HepG2 (cell line): ENCODE data around the gene ARAP1. TPM values are rescaled to one million over a fixed set of nuclear protein-coding genes. Genes with fewer than 3 reads are reported as not detected.

Experiments used
- ADNP ChIP-seq: sonication (generic); formaldehyde crosslinking; IDR thresholded peaks from 2 replicates; pipeline ENCODE4 v1.4.0; 2020; ENCODE audit warnings: missing genetic modification reagents
- ARNT ChIP-seq: fragments of 450-650 bp; IDR thresholded peaks from 2 replicates; pipeline ENCODE4 v1.6.1; 2017
- CSRNP1 ChIP-seq: sonication (generic); formaldehyde crosslinking; IDR thresholded peaks from 2 replicates; pipeline ENCODE4 v1.8.1; 2023; ENCODE audit warnings: mild to moderate bottlenecking, missing genetic modification reagents
- DNMT3B ChIP-seq: conservative IDR thresholded peaks from 2 replicates; pipeline ENCODE4 v1.6.1; 2016; ENCODE audit warnings: missing biosample characterization, control low read depth
- HINFP ChIP-seq: sonication (generic); formaldehyde crosslinking; IDR thresholded peaks from 2 replicates; pipeline ENCODE4 v1.4.0; 2020; ENCODE audit warnings: low read depth, mild to moderate bottlenecking, missing genetic modification reagents
- HOMEZ ChIP-seq: IDR thresholded peaks from 2 replicates; pipeline ENCODE4 v1.6.1; 2016; ENCODE audit warnings: low read depth
- KLF11 ChIP-seq: IDR thresholded peaks from 2 replicates; pipeline ENCODE4 v1.6.1; 2016; ENCODE audit warnings: missing compliant biosample characterization
- PHF21A ChIP-seq: sonication (generic); formaldehyde crosslinking; IDR thresholded peaks from 2 replicates; pipeline ENCODE4 v1.5.0; 2020; ENCODE audit warnings: mild to moderate bottlenecking, missing genetic modification reagents
- SP2 ChIP-seq: sonication (generic); formaldehyde crosslinking; IDR thresholded peaks from 2 replicates; pipeline ENCODE4 v1.5.1; 2020; ENCODE audit warnings: mild to moderate bottlenecking, missing genetic modification reagents
- SRSF4 ChIP-seq: fragments of 200-400 bp; formaldehyde crosslinking; IDR thresholded peaks from one replicate; pipeline ENCODE4 v1.6.1; 2018; ENCODE audit warnings: mild to moderate bottlenecking, low read depth, low read length, moderate library complexity; ENCODE audit not compliant: poor library complexity, severe bottlenecking
- ZBTB38 ChIP-seq: sonication (generic); formaldehyde crosslinking; IDR thresholded peaks from 2 replicates; pipeline ENCODE4 v1.5.1; 2020; ENCODE audit warnings: mild to moderate bottlenecking, missing genetic modification reagents
- ZFP62 ChIP-seq: sonication (generic); formaldehyde crosslinking; IDR thresholded peaks from 2 replicates; pipeline ENCODE4 v1.4.0; 2020; ENCODE audit warnings: missing genetic modification reagents
- ZNF263 ChIP-seq: sonication (generic); formaldehyde crosslinking; IDR thresholded peaks from 2 replicates; pipeline ENCODE4 v1.4.0; 2020; ENCODE audit warnings: missing genetic modification reagents
- ZNF773 ChIP-seq: sonication (generic); formaldehyde crosslinking; IDR thresholded peaks from 2 replicates; pipeline ENCODE4 v1.4.0; 2020; ENCODE audit warnings: missing genetic modification reagents, borderline replicate concordance
- ZNF83 ChIP-seq: sonication (generic); formaldehyde crosslinking; IDR thresholded peaks from 2 replicates; pipeline ENCODE4 v1.4.0; 2020; ENCODE audit warnings: missing genetic modification reagents, mild to moderate bottlenecking, borderline replicate concordance
- ZSCAN30 ChIP-seq: sonication (generic); formaldehyde crosslinking; IDR thresholded peaks from 2 replicates; pipeline ENCODE4 v1.5.0; 2020; ENCODE audit warnings: mild to moderate bottlenecking, missing genetic modification reagents
- ZZZ3 ChIP-seq: sonication (generic); formaldehyde crosslinking; IDR thresholded peaks from 2 replicates; pipeline ENCODE4 v1.4.0; 2020; ENCODE audit warnings: missing genetic modification reagents, mild to moderate bottlenecking, borderline replicate concordance
- polyA plus RNA-seq, 8 experiments: library from polyadenylated mRNA; depleted of rRNA in 3 of 8; stranded (reverse) in 7 of 8; unstranded in 1 of 8; fragments of >200 nt; fragmentation: Illumina TruSeq in 4 of 8; extraction: Trizol in 4 of 8; gene quantifications; 2 replicates each; pipeline versions ENCODE4 v1.2.1 to v1.2.3, GENCODE V29; 2011 to 2016; ENCODE audit warnings: low read depth in 4 of 8, missing spikeins in 1 of 8, mixed read lengths in 1 of 8; ENCODE audit not compliant: insufficient read depth in 1 of 8
- total RNA-seq, 5 experiments: library from RNA; depleted of rRNA; stranded (reverse); fragments of >200 nt; fragmentation: Illumina TruSeq; extraction: Trizol; gene quantifications; 2 replicates each; pipeline ENCODE4 v1.2.3, GENCODE V29; 2016; ENCODE audit warnings: low read depth in 1 of 5
- TF ChIP-seq, protein P1 (sequence below): sonication (generic); formaldehyde crosslinking; IDR thresholded peaks from 2 replicates; pipeline ENCODE4 v1.8.0; 2022; ENCODE audit warnings: mild to moderate bottlenecking, missing genetic modification reagents; ENCODE audit not compliant: insufficient replicate concordance
- TF ChIP-seq, protein P2 (sequence below): IDR thresholded peaks from 2 replicates; pipeline ENCODE4 v1.6.1; 2012; ENCODE audit warnings: low read length, improper control_type of control experiment

The ARAP1 gene
- total and polyA plus RNA-seq, 2 of the 13 experiments (the other 11 are each of a cell fraction or from before 2014, with no cell fraction given), result 43.2 to 55.5 TPM

- TF ChIP-seq, protein P1, sequence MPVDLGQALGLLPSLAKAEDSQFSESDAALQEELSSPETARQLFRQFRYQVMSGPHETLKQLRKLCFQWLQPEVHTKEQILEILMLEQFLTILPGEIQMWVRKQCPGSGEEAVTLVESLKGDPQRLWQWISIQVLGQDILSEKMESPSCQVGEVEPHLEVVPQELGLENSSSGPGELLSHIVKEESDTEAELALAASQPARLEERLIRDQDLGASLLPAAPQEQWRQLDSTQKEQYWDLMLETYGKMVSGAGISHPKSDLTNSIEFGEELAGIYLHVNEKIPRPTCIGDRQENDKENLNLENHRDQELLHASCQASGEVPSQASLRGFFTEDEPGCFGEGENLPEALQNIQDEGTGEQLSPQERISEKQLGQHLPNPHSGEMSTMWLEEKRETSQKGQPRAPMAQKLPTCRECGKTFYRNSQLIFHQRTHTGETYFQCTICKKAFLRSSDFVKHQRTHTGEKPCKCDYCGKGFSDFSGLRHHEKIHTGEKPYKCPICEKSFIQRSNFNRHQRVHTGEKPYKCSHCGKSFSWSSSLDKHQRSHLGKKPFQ, result no peak
- TF ChIP-seq CSRNP1 (CRISPR knock-in tag) (peak; percentile 28; the same call in 1 of the 2 replicates), SP2 (CRISPR knock-in tag) (peak; percentile 20; the same call in 1 of the 2 replicates), HOMEZ (no peak), SRSF4 (no peak), KLF11 (CRISPR knock-in tag) (0 out of 2 replicates have a peak, but pooled peaks have one; percentile 69), DNMT3B (CRISPR knock-in tag) (no peak), ZNF263 (CRISPR knock-in tag) (0 out of 2 replicates have a peak, but pooled peaks have one; percentile 32), HINFP (peak; percentile 74; the same call in 1 of the 2 replicates), ARNT (no peak), ZNF83 (no peak; the same call in 1 of the 2 replicates), ADNP (CRISPR knock-in tag) (no peak), ZBTB38 (CRISPR knock-in tag) (peak; percentile 24; the same call in 1 of the 2 replicates), ZFP62 (CRISPR knock-in tag) (no peak), ZNF773 (CRISPR knock-in tag) (no peak), ZZZ3 (no peak; the same call in 1 of the 2 replicates), PHF21A (CRISPR knock-in tag) (peak; percentile 90), ZSCAN30 (CRISPR knock-in tag) (no peak)
- TF ChIP-seq, protein P2, sequence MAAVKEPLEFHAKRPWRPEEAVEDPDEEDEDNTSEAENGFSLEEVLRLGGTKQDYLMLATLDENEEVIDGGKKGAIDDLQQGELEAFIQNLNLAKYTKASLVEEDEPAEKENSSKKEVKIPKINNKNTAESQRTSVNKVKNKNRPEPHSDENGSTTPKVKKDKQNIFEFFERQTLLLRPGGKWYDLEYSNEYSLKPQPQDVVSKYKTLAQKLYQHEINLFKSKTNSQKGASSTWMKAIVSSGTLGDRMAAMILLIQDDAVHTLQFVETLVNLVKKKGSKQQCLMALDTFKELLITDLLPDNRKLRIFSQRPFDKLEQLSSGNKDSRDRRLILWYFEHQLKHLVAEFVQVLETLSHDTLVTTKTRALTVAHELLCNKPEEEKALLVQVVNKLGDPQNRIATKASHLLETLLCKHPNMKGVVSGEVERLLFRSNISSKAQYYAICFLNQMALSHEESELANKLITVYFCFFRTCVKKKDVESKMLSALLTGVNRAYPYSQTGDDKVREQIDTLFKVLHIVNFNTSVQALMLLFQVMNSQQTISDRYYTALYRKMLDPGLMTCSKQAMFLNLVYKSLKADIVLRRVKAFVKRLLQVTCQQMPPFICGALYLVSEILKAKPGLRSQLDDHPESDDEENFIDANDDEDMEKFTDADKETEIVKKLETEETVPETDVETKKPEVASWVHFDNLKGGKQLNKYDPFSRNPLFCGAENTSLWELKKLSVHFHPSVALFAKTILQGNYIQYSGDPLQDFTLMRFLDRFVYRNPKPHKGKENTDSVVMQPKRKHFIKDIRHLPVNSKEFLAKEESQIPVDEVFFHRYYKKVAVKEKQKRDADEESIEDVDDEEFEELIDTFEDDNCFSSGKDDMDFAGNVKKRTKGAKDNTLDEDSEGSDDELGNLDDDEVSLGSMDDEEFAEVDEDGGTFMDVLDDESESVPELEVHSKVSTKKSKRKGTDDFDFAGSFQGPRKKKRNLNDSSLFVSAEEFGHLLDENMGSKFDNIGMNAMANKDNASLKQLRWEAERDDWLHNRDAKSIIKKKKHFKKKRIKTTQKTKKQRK, result no peak
Observed at GRCh38 chr11:72793425-72794367, 41.5 kb upstream of the ARAP1 start, which contains the start of gene STARD10 (continued).
